ENCODE data around the gene FMN1.

FMN1 gene

GRCh38 chr15:32941823-32942222, 252.7 kb downstream of the FMN1 start:
- DNase-seq (ENCODE audit: low read depth in 2 of 2, low spot score in 1 of 2), result no peak

- no peak for DNase-seq (ENCODE audit: low read depth in 2 of 2, low spot score in 1 of 2)
Measured at GRCh38 chr15:32936976-32937375, 257.5 kb downstream of the FMN1 start.

GRCh38 chr15:32936283-32936918, 258.1 kb downstream of the FMN1 start:
- DNase-seq (ENCODE audit: low read depth in 2 of 2, low spot score in 1 of 2), result no peak

- DNase-seq (ENCODE audit: low read depth in 2 of 2, low spot score in 1 of 2), result no peak
Measured at GRCh38 chr15:32935139-32935538, 259.4 kb downstream of the FMN1 start.

- no peak for DNase-seq (ENCODE audit: low read depth in 2 of 2, low spot score in 1 of 2)
Measured at GRCh38 chr15:32933236-32933635, 261.3 kb downstream of the FMN1 start.

- no peak for DNase-seq (ENCODE audit: low read depth in 2 of 2, low spot score in 1 of 2)
Measured at GRCh38 chr15:32928876-32929275, 265.6 kb downstream of the FMN1 start.

GRCh38 chr15:32927124-32927523, 267.4 kb downstream of the FMN1 start:
- DNase-seq (ENCODE audit: low read depth in 2 of 2, low spot score in 1 of 2), result no peak

- no peak for DNase-seq (ENCODE audit: low read depth in 2 of 2, low spot score in 1 of 2)
Measured at GRCh38 chr15:32923176-32923575, 271.3 kb downstream of the FMN1 start.

GRCh38 chr15:32922541-32922940, 272.0 kb downstream of the FMN1 start:
- DNase-seq (ENCODE audit: low read depth in 2 of 2, low spot score in 1 of 2), result no peak

- DNase-seq (ENCODE audit: low read depth in 2 of 2, low spot score in 1 of 2), result no peak
Measured at GRCh38 chr15:32919749-32920414, 274.6 kb downstream of the FMN1 start.

GRCh38 chr15:32918547-32918946, 276.0 kb downstream of the FMN1 start:
- no peak for DNase-seq (ENCODE audit: low read depth in 2 of 2, low spot score in 1 of 2)

GRCh38 chr15:32910839-32911238, 283.7 kb downstream of the FMN1 start:
- DNase-seq (ENCODE audit: low read depth in 2 of 2, low spot score in 1 of 2), result no peak

- DNase-seq (ENCODE audit: low read depth in 2 of 2, low spot score in 1 of 2), result no peak
Measured at GRCh38 chr15:32909431-32909830, 285.1 kb downstream of the FMN1 start.

GRCh38 chr15:32908872-32909271, 285.6 kb downstream of the FMN1 start:
- DNase-seq (ENCODE audit: low read depth in 2 of 2, low spot score in 1 of 2), result no peak

- DNase-seq (ENCODE audit: low read depth in 2 of 2, low spot score in 1 of 2), result no peak
Measured at GRCh38 chr15:32908135-32908801, 286.2 kb downstream of the FMN1 start.

- no peak for DNase-seq (ENCODE audit: low read depth in 2 of 2, low spot score in 1 of 2)
Measured at GRCh38 chr15:32905481-32905880, 289.0 kb downstream of the FMN1 start.

GRCh38 chr15:32904448-32904847, 290.1 kb downstream of the FMN1 start:
- no peak for DNase-seq (ENCODE audit: low read depth in 2 of 2, low spot score in 1 of 2)

GRCh38 chr15:32903591-32904290, 290.8 kb downstream of the FMN1 start:
- DNase-seq (ENCODE audit: low read depth in 2 of 2, low spot score in 1 of 2), result no peak

GRCh38 chr15:32901995-32902394, 292.5 kb downstream of the FMN1 start:
- DNase-seq (ENCODE audit: low read depth in 2 of 2, low spot score in 1 of 2), result no peak

- DNase-seq (ENCODE audit: low read depth in 2 of 2, low spot score in 1 of 2), result no peak
Measured at GRCh38 chr15:32901192-32901591, 293.3 kb downstream of the FMN1 start.

- no peak for DNase-seq (ENCODE audit: low read depth in 2 of 2, low spot score in 1 of 2)
Measured at GRCh38 chr15:32899126-32899596, 295.4 kb downstream of the FMN1 start.

- DNase-seq (ENCODE audit: low read depth in 2 of 2, low spot score in 1 of 2), result no peak
Measured at GRCh38 chr15:32898414-32898813, 296.1 kb downstream of the FMN1 start.
